Common myeloid progenitor, CD34-positive (primary cell): Measurements from ENCODE around the gene BAG5.

Source experiments
- CTCF ChIA-PET: fragments of 350-600 bp; sonication (Branson Sonifier 250); formaldehyde crosslinking; loops from one replicate; lab custom pipeline; 2021; ENCODE audit warnings: antibody characterized with exemption; lab: Charles Lee
- POLR2A ChIA-PET: fragments of 350-600 bp; sonication (Branson Sonifier 250); formaldehyde crosslinking; loops from one replicate; lab custom pipeline; 2021; ENCODE audit warnings: antibody characterized with exemption; lab: Charles Lee
- DNase-seq, 3 donors: peaks; one replicate each; pipeline versions ENCODE4 v3.0.0 to v3.0.0-alpha.2; 2013
- H3K27ac ChIP-seq, 2 experiments: 1 replicate in 1 of 2; 2 replicates in 1 of 2; pipeline ENCODE4 v1.7.0; 2013; ENCODE audit warnings: inconsistent platforms in 2 of 2, low read length in 2 of 2, mild to moderate bottlenecking in 2 of 2, low read depth in 1 of 2, moderate library complexity in 1 of 2; ENCODE audit not compliant: severe bottlenecking in 2 of 2, insufficient read depth in 1 of 2, poor library complexity in 1 of 2
- H3K27me3 ChIP-seq, 5 experiments: replicated peaks in 2 of 5; 1 replicate in 3 of 5; 2 replicates in 2 of 5; pipeline versions ENCODE4 v1.6.1 to v1.7.0; 2013; ENCODE audit warnings: low read length in 4 of 5, mild to moderate bottlenecking in 2 of 5, moderate library complexity in 2 of 5, inconsistent platforms in 1 of 5; ENCODE audit not compliant: insufficient read depth in 5 of 5, control insufficient read depth in 4 of 5
- H3K36me3 ChIP-seq, 4 experiments: 1 replicate in 2 of 4; 2 replicates in 2 of 4; pipeline versions ENCODE4 v1.6.1 to v1.7.0; 2013; ENCODE audit warnings: low read length in 3 of 4, control low read depth in 1 of 4, mild to moderate bottlenecking in 1 of 4; ENCODE audit not compliant: control insufficient read depth in 4 of 4, insufficient read depth in 4 of 4
- H3K4me1 ChIP-seq, 4 experiments: 1 replicate in 3 of 4; 2 replicates in 1 of 4; pipeline versions ENCODE4 v1.6.1 to v1.7.1; 2013; ENCODE audit warnings: low read length in 3 of 4, mild to moderate bottlenecking in 3 of 4, control low read depth in 1 of 4, inconsistent platforms in 1 of 4, moderate library complexity in 1 of 4; ENCODE audit not compliant: control insufficient read depth in 4 of 4, insufficient read depth in 4 of 4; ENCODE audit errors: control extremely low read depth in 1 of 4
- H3K4me3 ChIP-seq, 7 experiments: 1 replicate in 4 of 7; 2 replicates in 3 of 7; pipeline versions ENCODE4 v1.5.1 to v1.7.0; 2013; ENCODE audit warnings: mild to moderate bottlenecking in 7 of 7, low read length in 6 of 7, moderate library complexity in 6 of 7, inconsistent platforms in 2 of 7, low read depth in 2 of 7, control low read depth in 1 of 7; ENCODE audit not compliant: insufficient read depth in 4 of 7, control insufficient read depth in 1 of 7; ENCODE audit errors: extremely low read depth in 1 of 7
- H3K9me3 ChIP-seq, 5 experiments: 1 replicate in 4 of 5; 2 replicates in 1 of 5; pipeline versions ENCODE4 v1.6.1 to v1.7.1; 2013; ENCODE audit warnings: low read length in 4 of 5, mild to moderate bottlenecking in 2 of 5, inconsistent platforms in 1 of 5, low read depth in 1 of 5, moderate library complexity in 1 of 5; ENCODE audit not compliant: control insufficient read depth in 4 of 5, insufficient read depth in 2 of 5; ENCODE audit errors: control extremely low read depth in 1 of 5
- WGBS: methylation state at CpG from one replicate; pipeline ENCODE4 v1.1.5; 2013; ENCODE audit not compliant: insufficient coverage; 5-methylcytosine and 5-hydroxymethylcytosine counted together

Gene BAG5

DNA sequence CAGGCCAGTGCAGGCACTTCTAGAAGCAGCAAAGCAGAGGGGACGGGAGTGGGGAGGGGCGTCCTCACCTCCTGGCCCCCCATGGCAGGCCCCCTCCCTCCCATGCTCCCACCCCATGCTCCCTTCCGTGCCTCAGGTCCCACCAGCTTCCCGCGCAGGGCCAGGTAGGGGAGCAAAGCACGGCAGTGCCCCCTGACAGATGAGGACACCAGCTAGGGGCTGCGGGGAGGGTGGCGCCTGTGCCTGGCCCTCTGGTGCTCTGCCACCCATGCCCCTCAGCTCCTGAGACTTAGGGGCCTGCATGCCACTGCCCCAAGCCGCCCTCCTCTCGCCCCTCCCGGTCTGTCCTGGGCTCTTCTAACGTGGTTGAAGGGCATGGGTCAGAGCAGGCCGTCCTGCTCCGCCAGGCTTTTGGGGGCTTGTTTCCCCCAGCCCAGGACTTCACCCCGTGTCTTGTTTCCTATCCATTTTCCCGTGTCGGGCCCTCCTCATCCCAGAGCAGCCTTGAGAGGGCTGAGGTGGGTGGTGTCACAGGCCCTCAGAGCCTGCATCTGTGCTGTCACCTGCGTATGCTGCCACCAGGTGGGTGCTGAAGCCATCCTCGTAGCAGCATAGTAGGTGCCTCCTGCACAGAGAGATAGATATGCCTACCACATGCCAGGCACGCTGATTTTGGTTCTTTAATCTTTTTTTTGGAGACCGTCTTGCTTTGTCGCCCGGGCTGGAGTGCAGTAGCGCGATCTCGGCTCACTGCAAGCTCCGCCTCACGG is 23.2 kb downstream of the BAG5 start:
- no peaks in the 10 kb centered on the region for H3K9me3 ChIP-seq
- H3K4me1 ChIP-seq, result peaks cover 0 to 9% (median 2%) of the 10 kb centered on the region in 4 experiments
- no peak overlapping the region for H3K4me3 ChIP-seq
- ChIA-PET CTCF (interaction anchor here (1.0 to 15.7 kb wide), 2 partner anchors 11 to 20 kb away, joined by 3 to 147 read pairs; partner anchors contain the start of gene CKB), POLR2A (no interaction called here)
- 59% methylated on average over 9 of the region's 28 CpGs for WGBS
- peaks cover 0 to 18% (median 7%) of the 10 kb centered on the region in 4 experiments for H3K36me3 ChIP-seq
- no peak overlapping the region for H3K27ac ChIP-seq
- DNase-seq, result no peak
- H3K27me3 ChIP-seq, result peaks cover 0 to 25% (median 2%) of the 10 kb centered on the region in 5 experiments

DNA sequence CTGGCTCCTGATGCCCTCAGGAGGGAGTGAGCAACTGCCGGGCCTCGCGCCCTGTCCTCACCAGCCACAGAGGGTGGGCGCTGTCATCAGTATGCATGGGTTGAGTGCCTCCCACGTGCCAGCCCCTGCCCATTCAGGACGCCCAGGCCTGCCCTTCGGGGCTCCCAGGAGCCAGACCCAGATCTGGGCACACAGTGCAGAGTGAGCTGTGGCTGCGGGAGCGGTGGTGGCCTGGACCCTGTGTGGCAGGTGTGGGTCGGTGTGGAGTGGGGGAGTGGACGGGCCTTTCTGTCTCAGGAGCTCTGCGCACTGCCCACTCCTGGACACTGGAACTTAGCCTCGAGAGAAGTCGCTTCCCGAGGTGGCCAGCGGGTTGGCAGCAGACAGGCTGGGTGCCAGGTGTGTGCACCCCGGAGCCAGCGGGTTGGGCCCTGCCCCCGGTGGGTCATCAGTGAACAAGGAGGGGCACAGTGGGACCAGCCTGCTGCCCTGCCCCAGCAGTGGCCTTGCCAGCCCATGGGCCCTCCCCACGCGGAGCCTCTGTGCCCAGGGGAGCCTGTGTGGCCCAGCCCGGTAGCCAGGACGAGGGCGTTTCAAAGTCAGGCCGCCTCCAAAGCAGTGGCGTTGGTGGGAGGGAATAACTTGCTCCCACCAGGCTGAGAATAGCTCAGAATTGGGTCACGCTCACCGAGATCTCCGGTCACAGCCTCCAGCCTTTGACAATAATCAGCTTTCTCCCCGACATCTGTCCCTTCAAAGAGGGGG is 24.0 kb downstream of the BAG5 start:
- no peak overlapping the region for H3K4me3 ChIP-seq
- H3K27me3 ChIP-seq, result peaks cover 0 to 25% (median 2%) of the 10 kb centered on the region in 5 experiments
- CTCF ChIA-PET, result interaction anchor here (1.0 to 15.7 kb wide), 2 partner anchors 12 to 19 kb away, joined by 3 to 147 read pairs; partner anchors contain the start of gene CKB
- POLR2A ChIA-PET, result no interaction called here
- H3K9me3 ChIP-seq, result no peaks in the 10 kb centered on the region
- peaks cover 0 to 9% (median 2%) of the 10 kb centered on the region in 4 experiments for H3K4me1 ChIP-seq
- peaks cover 0 to 25% (median 10%) of the 10 kb centered on the region in 4 experiments for H3K36me3 ChIP-seq
- WGBS, result 67% methylated on average over 29 of the region's 30 CpGs
- no peak overlapping the region for H3K27ac ChIP-seq
- DNase-seq, result no peak

DNA sequence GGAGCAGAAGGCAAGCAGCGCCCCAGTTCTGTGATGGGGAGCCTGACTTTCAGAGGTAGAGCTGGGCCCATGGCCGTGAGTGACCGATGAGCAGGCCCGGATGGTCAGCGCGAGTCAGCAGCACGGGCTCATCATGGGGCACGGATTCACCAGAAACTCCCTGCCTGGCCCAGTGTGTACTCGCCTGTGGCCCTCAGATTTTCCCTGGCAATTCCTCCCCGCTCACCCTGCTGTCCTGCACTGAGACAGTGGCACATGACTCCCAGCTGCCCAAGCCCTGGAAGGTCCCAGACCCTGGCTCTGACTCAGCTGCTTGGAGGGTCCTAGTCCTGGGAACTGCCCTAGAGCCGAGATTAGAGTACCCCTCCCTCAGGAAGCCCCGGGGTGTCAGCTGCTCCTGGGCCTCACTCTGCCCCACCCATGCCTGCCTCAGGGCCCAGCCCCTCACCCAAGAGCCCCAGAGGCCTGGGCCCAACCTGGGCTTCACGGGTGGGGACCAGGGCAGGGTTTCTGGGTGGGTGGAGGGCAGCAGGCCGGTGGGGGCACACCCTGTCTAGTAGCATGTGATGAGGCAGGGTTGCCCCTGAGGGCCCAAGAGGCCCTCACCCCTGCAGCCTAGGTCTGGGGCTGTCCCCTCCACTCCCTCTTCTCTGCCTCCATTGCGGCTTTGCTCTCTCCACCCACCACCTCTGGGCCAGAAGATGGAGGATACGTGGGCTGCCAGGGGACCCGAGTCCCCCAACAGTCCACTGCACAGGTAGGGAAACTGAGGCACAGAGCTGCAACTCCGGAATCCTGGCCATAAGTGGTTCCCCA is 25.1 kb downstream of the BAG5 start:
- H3K27ac ChIP-seq, result no peak overlapping the region
- WGBS, result 89% methylated on average over 14 of the region's 18 CpGs
- ChIA-PET CTCF (interaction anchor here (0.7 to 1.7 kb wide), 3 partner anchors 18 to 131 kb away, joined by 3 to 5 read pairs (median 3); no protein-coding TSS in a partner anchor), POLR2A (no interaction called here)
- no peaks in the 10 kb centered on the region for H3K9me3 ChIP-seq
- no peak for DNase-seq
- H3K36me3 ChIP-seq, result peaks cover 0 to 36% (median 16%) of the 10 kb centered on the region in 4 experiments
- no peak overlapping the region for H3K4me3 ChIP-seq
- peaks cover 0 to 9% (median 2%) of the 10 kb centered on the region in 4 experiments for H3K4me1 ChIP-seq
- H3K27me3 ChIP-seq, result peaks cover 0 to 24% (median 2%) of the 10 kb centered on the region in 5 experiments

DNA sequence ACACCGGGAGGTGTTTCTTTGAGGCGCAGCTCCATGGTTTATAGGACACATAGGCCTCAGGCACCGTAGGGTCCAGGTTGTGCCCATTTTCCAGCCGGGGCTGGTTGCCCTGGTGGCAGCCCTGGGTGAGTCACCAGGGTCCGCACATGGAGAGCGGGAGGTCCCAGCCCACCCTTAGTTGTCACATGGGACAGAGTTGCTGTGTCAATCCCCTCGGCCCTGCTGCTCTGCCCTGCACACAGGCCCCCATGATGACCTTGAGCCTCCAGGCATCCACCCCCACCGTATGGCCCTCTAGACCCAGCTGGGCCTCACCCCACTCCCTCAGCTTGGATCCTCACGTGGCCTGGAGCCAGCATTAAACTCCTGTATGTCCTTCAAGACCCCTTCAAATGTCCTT is 25.8 kb downstream of the BAG5 start:
- DNase-seq, result no peak
- WGBS, result 86% methylated on average over 9 of the region's 9 CpGs
- Histone ChIP-seq H3K4me3 (no peak overlapping the region), H3K9me3 (no peaks in the 10 kb centered on the region), H3K27ac (no peak overlapping the region), H3K36me3 (peaks cover 0 to 37% (median 19%) of the 10 kb centered on the region in 4 experiments), H3K4me1 (peaks cover 0 to 9% (median 1%) of the 10 kb centered on the region in 4 experiments), H3K27me3 (peaks cover 0 to 20% (median 2%) of the 10 kb centered on the region in 5 experiments)
- ChIA-PET CTCF (interaction anchor here (0.7 to 1.7 kb wide), 3 partner anchors 17 to 132 kb away, joined by 3 to 5 read pairs (median 3); no protein-coding TSS in a partner anchor), POLR2A (no interaction called here)

DNA sequence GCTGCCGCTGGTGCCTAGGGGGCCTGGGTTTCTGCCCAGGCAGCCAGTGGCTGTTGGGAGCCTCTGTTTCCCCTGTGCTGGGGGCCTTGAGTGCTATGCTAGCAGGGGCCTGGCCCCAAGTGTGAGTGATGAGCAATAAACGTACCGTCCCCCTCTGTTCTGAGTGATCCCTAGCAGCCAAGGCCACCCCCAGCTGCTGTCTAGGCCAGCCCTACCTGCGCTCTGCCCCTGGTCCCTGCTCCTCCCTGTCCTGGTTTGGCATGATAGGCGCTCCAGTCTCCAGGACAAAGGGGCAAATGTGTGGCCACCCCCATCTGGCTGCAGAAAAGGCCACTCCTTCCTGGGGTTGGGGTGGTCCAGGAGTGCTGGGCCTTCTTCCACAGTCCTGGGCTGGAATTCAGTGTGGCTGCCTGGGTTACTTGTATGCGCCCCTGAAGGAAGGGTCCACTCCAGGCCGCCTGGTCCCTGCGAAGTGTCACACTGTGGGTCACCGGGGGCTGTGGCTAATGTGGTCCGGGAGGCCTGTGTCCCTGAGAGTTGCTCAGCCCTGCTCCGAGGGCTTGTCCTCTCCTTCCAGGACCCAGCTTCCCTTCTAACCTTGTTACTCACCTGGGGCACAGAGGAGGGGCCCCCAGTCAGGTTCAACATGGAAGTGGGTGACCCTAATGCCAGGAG is 26.4 kb downstream of the BAG5 start:
- Histone ChIP-seq H3K27ac (no peak overlapping the region), H3K36me3 (peaks cover 0 to 39% (median 20%) of the 10 kb centered on the region in 4 experiments), H3K4me3 (no peak overlapping the region), H3K27me3 (peaks cover 0 to 20% (median 2%) of the 10 kb centered on the region in 5 experiments), H3K4me1 (peaks cover 0 to 6% (median under 1%) of the 10 kb centered on the region in 4 experiments), H3K9me3 (no peaks in the 10 kb centered on the region)
- DNase-seq, result no peak
- WGBS, result 96% methylated on average over 10 of the region's 11 CpGs
- ChIA-PET POLR2A (interaction anchor here (0.6 kb wide), 1 partner anchor 1056 kb away, joined by 3 read pairs; no protein-coding TSS in a partner anchor), CTCF (interaction anchor here (0.7 to 1.7 kb wide), 4 partner anchors 17 to 133 kb away, joined by 3 to 6 read pairs (median 4); no protein-coding TSS in a partner anchor)
